Measurements from ENCODE around the gene SPSB2.

Gene SPSB2

GRCh38 chr12:6839482-6840201 is 33.5 kb downstream of the SPSB2 start:
- Mint-ChIP-seq H3K4me3 (no peak overlapping the region), H3K4me1 (ENCODE audit: low read depth) (peaks cover 6% of the 10 kb centered on the region), H3K27ac (no peak overlapping the region), H3K27me3 (no peaks in the 10 kb centered on the region), H3K36me3 (peaks cover under 1% of the 10 kb centered on the region), H3K9me3 (ENCODE audit: low read depth) (no peaks in the 10 kb centered on the region)

GRCh38 chr12:6838854-6839253 is 34.2 kb downstream of the SPSB2 start:
- Mint-ChIP-seq H3K4me1 (ENCODE audit: low read depth) (peaks cover 6% of the 10 kb centered on the region), H3K27ac (no peak overlapping the region), H3K4me3 (no peak overlapping the region), H3K27me3 (no peaks in the 10 kb centered on the region), H3K9me3 (ENCODE audit: low read depth) (no peaks in the 10 kb centered on the region), H3K36me3 (no peaks in the 10 kb centered on the region)

- Mint-ChIP-seq H3K27me3 (no peaks in the 10 kb centered on the region), H3K27ac (no peak overlapping the region), H3K4me1 (ENCODE audit: low read depth) (peaks cover 6% of the 10 kb centered on the region), H3K9me3 (ENCODE audit: low read depth) (no peaks in the 10 kb centered on the region), H3K4me3 (no peak overlapping the region), H3K36me3 (no peaks in the 10 kb centered on the region)
These were observed 35.6 kb downstream of the SPSB2 start for GRCh38 chr12:6837370-6838060.

- no peak overlapping the region for H3K4me3 Mint-ChIP-seq
- no peaks in the 10 kb centered on the region for H3K36me3 Mint-ChIP-seq
- peaks cover 6% of the 10 kb centered on the region for H3K4me1 Mint-ChIP-seq (ENCODE audit: low read depth)
- no peak overlapping the region for H3K27ac Mint-ChIP-seq
- no peaks in the 10 kb centered on the region for H3K9me3 Mint-ChIP-seq (ENCODE audit: low read depth)
- no peaks in the 10 kb centered on the region for H3K27me3 Mint-ChIP-seq
These were observed 36.3 kb downstream of the SPSB2 start for GRCh38 chr12:6836851-6837250.

- Mint-ChIP-seq H3K27ac (no peak overlapping the region), H3K27me3 (no peaks in the 10 kb centered on the region), H3K4me1 (ENCODE audit: low read depth) (peaks cover 6% of the 10 kb centered on the region), H3K4me3 (no peak overlapping the region), H3K36me3 (no peaks in the 10 kb centered on the region), H3K9me3 (ENCODE audit: low read depth) (no peaks in the 10 kb centered on the region)
These were observed 38.2 kb downstream of the SPSB2 start for GRCh38 chr12:6834873-6835272.

GRCh38 chr12:6834254-6834653 is 38.8 kb downstream of the SPSB2 start:
- Mint-ChIP-seq H3K9me3 (ENCODE audit: low read depth) (no peaks in the 10 kb centered on the region), H3K36me3 (no peaks in the 10 kb centered on the region), H3K4me1 (ENCODE audit: low read depth) (peaks cover 9% of the 10 kb centered on the region), H3K4me3 (no peak overlapping the region), H3K27ac (no peak overlapping the region), H3K27me3 (no peaks in the 10 kb centered on the region)

GRCh38 chr12:6833189-6833890 is 39.8 kb downstream of the SPSB2 start:
- Mint-ChIP-seq H3K36me3 (no peaks in the 10 kb centered on the region), H3K27ac (no peak overlapping the region), H3K9me3 (ENCODE audit: low read depth) (no peaks in the 10 kb centered on the region), H3K4me3 (no peak overlapping the region), H3K4me1 (ENCODE audit: low read depth) (peaks cover 14% of the 10 kb centered on the region), H3K27me3 (no peaks in the 10 kb centered on the region)

GRCh38 chr12:6832125-6832524 is 41.0 kb downstream of the SPSB2 start:
- Mint-ChIP-seq H3K9me3 (ENCODE audit: low read depth) (no peaks in the 10 kb centered on the region), H3K4me3 (no peak overlapping the region), H3K4me1 (ENCODE audit: low read depth) (peaks cover 21% of the 10 kb centered on the region), H3K27ac (no peak overlapping the region), H3K36me3 (no peaks in the 10 kb centered on the region), H3K27me3 (peaks cover 2% of the 10 kb centered on the region)

GRCh38 chr12:6831450-6831995 is 41.6 kb downstream of the SPSB2 start:
- Mint-ChIP-seq H3K4me1 (ENCODE audit: low read depth) (peaks cover 21% of the 10 kb centered on the region), H3K27me3 (peaks cover 2% of the 10 kb centered on the region), H3K27ac (no peak overlapping the region), H3K9me3 (ENCODE audit: low read depth) (no peaks in the 10 kb centered on the region), H3K4me3 (no peak overlapping the region), H3K36me3 (no peaks in the 10 kb centered on the region)

GRCh38 chr12:6830999-6831398 is 42.1 kb downstream of the SPSB2 start:
- Mint-ChIP-seq H3K27ac (no peak overlapping the region), H3K27me3 (peaks cover 2% of the 10 kb centered on the region)

GRCh38 chr12:6830286-6830890 is 42.7 kb downstream of the SPSB2 start:
- H3K9me3 Mint-ChIP-seq (ENCODE audit: low read depth): no peaks in the 10 kb centered on the region
- peaks cover 6% of the 10 kb centered on the region for H3K27me3 Mint-ChIP-seq
- no peak overlapping the region for H3K27ac Mint-ChIP-seq
- H3K36me3 Mint-ChIP-seq: no peaks in the 10 kb centered on the region
- peaks cover 19% of the 10 kb centered on the region for H3K4me1 Mint-ChIP-seq (ENCODE audit: low read depth)
- H3K4me3 Mint-ChIP-seq: peak overlapping the region; percentile 39

More at GRCh38 chr12:6830999-6831398, 42.1 kb downstream of the SPSB2 start:
- Mint-ChIP-seq H3K4me3 (peak overlapping the region; percentile 39), H3K9me3 (ENCODE audit: low read depth) (no peaks in the 10 kb centered on the region), H3K36me3 (no peaks in the 10 kb centered on the region), H3K4me1 (ENCODE audit: low read depth) (peaks cover 21% of the 10 kb centered on the region)

GRCh38 chr12:6829536-6830220 is 43.4 kb downstream of the SPSB2 start:
- Mint-ChIP-seq H3K4me1 (ENCODE audit: low read depth) (peaks cover 18% of the 10 kb centered on the region), H3K9me3 (ENCODE audit: low read depth) (no peaks in the 10 kb centered on the region), H3K27me3 (peaks cover 12% of the 10 kb centered on the region), H3K27ac (no peak overlapping the region), H3K4me3 (peak overlapping the region; percentile 85), H3K36me3 (no peaks in the 10 kb centered on the region)

- Mint-ChIP-seq H3K36me3 (no peaks in the 10 kb centered on the region), H3K27me3 (peaks cover 16% of the 10 kb centered on the region), H3K9me3 (ENCODE audit: low read depth) (no peaks in the 10 kb centered on the region), H3K27ac (peak overlapping the region; percentile 78), H3K4me3 (peak overlapping the region; percentile 85), H3K4me1 (ENCODE audit: low read depth) (peaks cover 18% of the 10 kb centered on the region)
These were observed 44.1 kb downstream of the SPSB2 start for GRCh38 chr12:6828781-6829535.
